ENCODE measurements around the gene GPR152.
"Not testable (repeated sequence)": the region's sequence is repeated elsewhere in the genome, so short reads cannot be mapped to it uniquely, and the experiment has no call there.

The GPR152 gene

DNA sequence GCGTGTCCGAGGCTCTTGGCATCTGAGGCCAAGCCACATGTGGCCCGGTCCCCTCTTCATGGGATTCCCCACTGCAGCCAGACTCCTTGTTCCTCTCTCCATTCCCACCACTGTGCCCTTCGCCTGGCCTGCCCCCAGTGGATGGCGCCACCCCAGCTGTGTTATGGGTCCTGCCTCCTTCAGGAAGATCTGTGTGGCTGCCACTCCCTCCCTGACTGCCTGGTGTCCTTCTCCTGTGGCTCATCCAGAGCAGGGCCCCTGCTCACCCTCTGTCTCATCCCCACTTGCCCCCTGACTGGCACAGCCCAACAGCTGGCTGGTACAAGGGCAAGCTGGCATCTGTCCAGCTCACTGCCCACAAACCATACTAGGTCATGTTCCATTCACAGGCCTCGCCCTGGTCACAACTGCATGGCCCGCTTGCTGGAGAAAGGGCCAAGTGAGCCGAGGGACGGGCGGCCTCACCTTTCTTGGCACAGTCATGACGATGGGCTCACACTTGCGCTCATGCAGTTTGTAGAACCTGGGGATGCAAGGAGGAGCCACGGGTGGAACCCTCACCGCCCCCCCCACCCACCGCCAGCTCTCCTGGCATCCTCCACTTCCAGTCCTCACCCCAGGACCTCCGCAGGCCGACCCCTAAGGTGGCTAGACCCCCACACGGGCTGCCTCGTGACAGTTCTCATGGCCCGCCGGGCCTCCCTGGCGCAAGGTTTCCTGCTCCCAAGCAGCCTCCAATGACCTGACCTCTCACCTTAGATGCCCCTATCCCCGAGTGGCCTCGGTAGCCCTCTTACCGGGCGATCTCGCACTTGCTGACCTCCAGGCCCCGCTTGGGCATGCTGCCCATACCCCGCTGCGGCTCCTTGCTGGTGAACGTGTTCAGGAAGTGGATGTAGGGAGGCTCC, 13.0 kb downstream of the GPR152 start:
- no peak for DNase-seq (ENCODE audit: low read depth in 2 of 2)

- peak; percentile 79 to 80 for DNase-seq (ENCODE audit: low read depth in 2 of 2)
Measured at GRCh38 chr11:67438158-67438902, 14.2 kb downstream of the GPR152 start.

DNA sequence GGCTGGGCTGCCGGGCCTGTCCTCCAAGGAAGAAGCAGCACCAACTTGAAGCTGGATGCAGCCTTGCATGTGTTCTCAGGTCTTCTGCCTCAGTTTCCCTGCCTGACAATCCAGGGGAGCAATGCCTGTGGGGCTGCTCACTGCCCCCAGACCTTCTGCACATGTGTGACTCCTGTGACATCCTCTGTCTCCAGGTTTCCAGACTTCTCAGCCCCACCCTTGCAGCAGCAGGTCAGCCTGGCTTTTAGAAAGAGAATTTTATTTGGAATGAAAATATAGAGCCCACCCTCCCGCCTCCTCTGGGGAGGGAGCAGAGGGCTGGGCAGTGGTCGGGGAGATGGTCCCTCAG, 14.7 kb downstream of the GPR152 start:
- DNase-seq (ENCODE audit: low read depth in 2 of 2) = no peak

GRCh38 chr11:67437082-67437808, 15.3 kb downstream of the GPR152 start, which contains the start of gene PTPRCAP:
PTPRCAP (minus strand) TSS chr11:67437682; CDS start chr11:67437619, 63 bp downstream.
- DNase-seq (ENCODE audit: low read depth in 2 of 2) = peak in 1 of 2 donors; percentile 63

GRCh38 chr11:67436459-67437081, 16.0 kb downstream of the GPR152 start:
- DNase-seq (ENCODE audit: low read depth in 2 of 2) = peak; percentile 68 to 74

DNA sequence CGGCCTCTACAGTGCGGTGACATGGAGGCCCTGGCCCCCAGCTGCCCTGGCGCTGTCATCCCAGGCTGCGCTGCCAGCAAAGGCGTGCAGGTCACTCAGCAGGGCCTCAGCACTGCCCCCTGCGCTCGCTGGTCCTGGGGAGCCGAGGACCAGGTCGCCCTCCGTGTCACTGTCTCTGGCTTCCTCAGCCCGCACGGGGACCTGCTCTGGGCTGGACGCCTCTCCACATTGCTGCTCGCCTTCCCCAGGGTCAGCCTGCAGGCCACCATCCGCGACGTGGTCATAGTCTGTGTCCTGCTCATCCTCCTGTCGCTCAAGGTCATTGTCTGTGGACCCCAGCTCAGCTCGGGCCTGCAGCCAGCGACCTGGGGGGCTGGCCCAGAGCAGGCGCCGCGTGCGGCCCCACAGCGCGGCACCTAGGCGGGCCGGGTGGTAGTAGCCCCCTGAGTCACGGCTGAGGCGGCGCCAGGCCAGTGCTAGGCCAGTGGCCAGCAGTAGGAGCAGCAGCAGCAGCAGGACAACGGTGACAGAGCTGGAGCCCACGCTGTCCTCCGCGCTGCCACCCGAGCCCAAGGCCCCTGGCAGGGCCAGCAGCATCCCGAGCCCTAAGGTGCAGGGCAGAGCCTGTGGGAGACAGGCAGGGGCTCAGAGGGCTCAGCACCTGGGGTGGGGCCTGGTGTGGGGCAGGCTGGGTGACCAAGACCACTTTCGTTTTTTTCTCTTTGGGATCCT, 16.6 kb downstream of the GPR152 start:
- no peak for DNase-seq (ENCODE audit: low read depth in 2 of 2)

- no peak for DNase-seq (ENCODE audit: low read depth in 2 of 2)
Measured at GRCh38 chr11:67435031-67435726, 17.4 kb downstream of the GPR152 start.

GRCh38 chr11:67434395-67434881, 18.1 kb downstream of the GPR152 start:
- no peak for DNase-seq (ENCODE audit: low read depth in 2 of 2)

DNA sequence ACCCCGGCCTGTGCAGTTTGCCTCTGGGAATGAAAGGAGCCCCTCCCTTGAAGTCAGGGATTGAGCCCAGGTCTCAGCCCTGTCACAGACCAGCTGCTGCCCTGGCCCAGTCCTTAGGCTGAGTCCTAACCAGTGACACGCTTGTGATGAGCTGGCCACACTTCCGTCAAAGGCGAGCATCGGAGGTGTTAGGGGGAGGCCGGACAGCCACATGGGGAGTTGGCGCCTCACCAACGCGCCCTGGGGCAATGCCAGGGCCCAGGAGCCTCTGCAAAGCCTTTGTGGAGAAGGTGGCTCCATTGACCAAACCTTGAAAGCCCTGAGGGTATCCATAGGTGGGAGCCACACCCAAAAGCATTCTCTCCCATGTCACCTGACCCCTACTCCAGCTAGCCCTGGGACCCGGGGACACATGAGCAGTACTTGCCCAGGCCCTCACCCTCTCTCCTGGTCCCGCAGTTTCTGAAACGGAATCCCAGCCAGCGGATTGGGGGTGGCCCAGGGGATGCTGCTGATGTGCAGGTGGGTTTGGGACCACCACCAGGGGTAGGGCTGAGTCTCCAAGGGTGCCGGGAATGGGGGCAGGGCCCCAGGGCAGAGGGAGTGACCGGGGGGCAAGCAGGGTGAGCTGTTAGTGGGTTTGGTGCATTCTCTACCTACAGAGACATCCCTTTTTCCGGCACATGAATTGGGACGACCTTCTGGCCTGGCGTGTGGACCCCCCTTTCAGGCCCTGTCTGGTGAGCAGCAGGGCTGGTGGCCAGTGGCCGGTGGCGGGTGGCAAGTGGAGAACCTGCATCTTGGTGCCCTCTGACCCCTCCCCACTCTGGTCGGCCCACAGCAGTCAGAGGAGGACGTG, 18.8 kb downstream of the GPR152 start:
- DNase-seq (ENCODE audit: low read depth in 2 of 2) = no peak

DNA sequence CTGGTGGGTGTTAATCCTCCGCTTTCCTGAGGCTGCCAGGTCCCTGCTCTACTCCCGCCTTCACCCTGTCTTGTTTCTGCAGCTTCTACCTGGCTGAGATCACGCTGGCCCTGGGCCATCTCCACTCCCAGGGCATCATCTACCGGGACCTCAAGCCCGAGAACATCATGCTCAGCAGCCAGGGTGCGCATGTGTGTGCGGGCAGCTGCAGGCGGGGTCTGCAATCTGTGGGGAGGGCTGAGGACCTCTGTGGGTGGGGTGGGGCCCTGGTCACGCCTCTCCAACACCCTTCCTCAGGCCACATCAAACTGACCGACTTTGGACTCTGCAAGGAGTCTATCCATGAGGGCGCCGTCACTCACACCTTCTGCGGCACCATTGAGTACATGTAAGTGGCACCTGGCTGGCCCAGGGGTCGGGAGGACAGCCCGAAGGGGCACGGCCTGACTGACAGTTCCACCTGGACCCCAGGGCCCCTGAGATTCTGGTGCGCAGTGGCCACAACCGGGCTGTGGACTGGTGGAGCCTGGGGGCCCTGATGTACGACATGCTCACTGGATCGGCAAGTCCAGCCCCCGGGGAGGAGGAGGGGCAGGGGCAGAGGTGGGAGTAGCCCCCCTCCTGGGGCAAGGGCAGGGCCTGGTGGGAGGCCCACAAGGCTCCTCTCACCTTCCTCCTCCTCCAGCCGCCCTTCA, 19.7 kb downstream of the GPR152 start:
- no peak for DNase-seq (ENCODE audit: low read depth in 2 of 2)

GRCh38 chr11:67431346-67432249, 20.9 kb downstream of the GPR152 start:
- DNase-seq (ENCODE audit: low read depth in 2 of 2) = no peak

- DNase-seq (ENCODE audit: low read depth in 2 of 2) = no peak
Measured at GRCh38 chr11:67429722-67430121, 22.8 kb downstream of the GPR152 start.

GRCh38 chr11:67429038-67429668, 23.4 kb downstream of the GPR152 start:
- no peak for DNase-seq (ENCODE audit: low read depth in 2 of 2)

DNA sequence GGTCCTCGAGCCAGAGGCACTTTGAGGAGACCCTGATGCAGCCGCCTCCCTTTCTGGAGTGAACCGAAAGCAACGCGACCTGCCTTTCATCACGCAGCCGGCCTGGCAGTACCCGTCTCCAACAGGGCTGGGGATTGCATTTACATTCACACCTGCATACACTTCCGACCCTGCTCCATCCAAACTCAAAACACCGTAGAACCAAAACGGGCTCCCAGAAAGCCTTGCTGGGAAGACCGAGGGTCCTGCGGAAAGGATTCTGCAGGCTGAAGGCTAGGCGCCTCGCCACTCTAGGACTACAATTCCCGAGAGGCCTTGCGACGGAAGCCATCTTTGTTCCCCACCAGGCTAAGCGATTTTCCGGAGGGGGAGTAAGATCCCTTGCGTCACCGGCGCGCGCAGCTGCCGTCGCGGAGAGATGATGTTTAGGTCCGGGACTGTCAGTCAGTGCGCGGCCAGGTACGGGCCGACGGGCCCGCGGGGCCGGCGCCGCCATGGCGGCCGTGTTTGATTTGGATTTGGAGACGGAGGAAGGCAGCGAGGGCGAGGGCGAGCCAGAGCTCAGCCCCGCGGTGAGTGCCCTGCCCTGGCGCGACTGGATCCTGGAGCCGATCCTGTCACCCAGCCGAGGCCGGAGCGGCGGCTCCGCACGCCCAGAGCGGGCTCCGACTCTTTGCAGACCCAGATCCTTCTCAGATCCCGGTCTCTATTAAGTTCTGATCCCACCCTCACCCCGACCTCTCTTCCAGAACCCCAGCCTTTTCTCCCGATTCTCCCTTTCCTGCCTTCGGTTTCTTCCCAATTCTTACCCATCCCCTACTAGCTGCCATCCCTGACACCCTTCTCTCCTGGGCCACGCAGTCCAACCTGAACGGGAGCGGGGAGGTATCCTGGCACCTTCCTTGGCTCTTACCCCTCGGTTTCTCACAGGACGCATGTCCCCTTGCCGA, 24.2 kb downstream of the GPR152 start, which contains the start of gene RPS6KB2:
Gene RPS6KB2 (plus strand): TSS at position 443 of the 950 bp plus-strand sequence. CDS start 52 bp downstream, at position 495.
- peak; percentile 98 to 100 for DNase-seq (ENCODE audit: low read depth in 2 of 2)

GRCh38 chr11:67427364-67427859, 25.1 kb downstream of the GPR152 start:
- DNase-seq (ENCODE audit: low read depth in 2 of 2) = not testable (repeated sequence)

All from stimulated activated CD8-positive, alpha-beta memory T cell treated with anti-CD3 and anti-CD28 coated beads, Interleukin-2, amount 100 ng/mL, for 48 hours (primary cell).